Colonic mucosa (tissue), 4 donors: ENCODE data around the gene NUP214. TPM values are rescaled to one million over a fixed set of nuclear protein-coding genes. Genes with fewer than 3 reads are reported as not detected.

Experiments
- DNase-seq: peaks from one replicate; pipeline ENCODE4 v3.0.0-alpha.2; 2020
- H3K27ac ChIP-seq: fragments of 200-600 bp; one replicate; pipeline ENCODE4 v1.8.0; 2021
- H3K27me3 ChIP-seq: fragments of 200-600 bp; one replicate; pipeline ENCODE4 v1.8.0; 2021
- H3K36me3 ChIP-seq: fragments of 200-600 bp; one replicate; pipeline ENCODE4 v1.8.0; 2021
- H3K4me1 ChIP-seq: fragments of 200-600 bp; one replicate; pipeline ENCODE4 v1.8.0; 2021; ENCODE audit warnings: mild to moderate bottlenecking
- H3K4me3 ChIP-seq: fragments of 200-600 bp; one replicate; pipeline ENCODE4 v1.8.0; 2021
- H3K9ac ChIP-seq, 2 donors: one replicate each; pipeline ENCODE4 v1.7.0; 2013; ENCODE audit warnings: control low read depth in 2 of 2, low read depth in 2 of 2, low read length in 2 of 2
- H3K9me3 ChIP-seq: fragments of 200-600 bp; one replicate; pipeline ENCODE4 v1.8.0; 2021
- CTCF ChIP-seq: fragments of 200-600 bp; IDR thresholded peaks from one replicate; pipeline ENCODE4 v1.8.0; 2022; ENCODE audit warnings: antibody characterized with exemption, mild to moderate bottlenecking
- intact Hi-C: fragments of 100-400 bp; cut with DNase I; formaldehyde crosslinking; loops from one replicate; pipeline ENCODE4 v1.14.1; 2022
- total RNA-seq, 2 donors: library from RNA; stranded (reverse); fragmentation: NEBNext Ultra II Directional in 1 of 2; extraction: Animal tissue kit (Norgen Biotek cat#: 25700) in 1 of 2; gene quantifications; one replicate each; pipeline ENCODE4 v1.2.1, GENCODE V29; 2021
- donor health status: healthy.
- donor health status: DM: no; HTN: no; CAD: no.
- donor health status: DM: no; HTN: no; CAD: no.

Gene NUP214
- total RNA-seq, 2 donors from 2014 or later = 32.2 to 43.8 TPM

DNA sequence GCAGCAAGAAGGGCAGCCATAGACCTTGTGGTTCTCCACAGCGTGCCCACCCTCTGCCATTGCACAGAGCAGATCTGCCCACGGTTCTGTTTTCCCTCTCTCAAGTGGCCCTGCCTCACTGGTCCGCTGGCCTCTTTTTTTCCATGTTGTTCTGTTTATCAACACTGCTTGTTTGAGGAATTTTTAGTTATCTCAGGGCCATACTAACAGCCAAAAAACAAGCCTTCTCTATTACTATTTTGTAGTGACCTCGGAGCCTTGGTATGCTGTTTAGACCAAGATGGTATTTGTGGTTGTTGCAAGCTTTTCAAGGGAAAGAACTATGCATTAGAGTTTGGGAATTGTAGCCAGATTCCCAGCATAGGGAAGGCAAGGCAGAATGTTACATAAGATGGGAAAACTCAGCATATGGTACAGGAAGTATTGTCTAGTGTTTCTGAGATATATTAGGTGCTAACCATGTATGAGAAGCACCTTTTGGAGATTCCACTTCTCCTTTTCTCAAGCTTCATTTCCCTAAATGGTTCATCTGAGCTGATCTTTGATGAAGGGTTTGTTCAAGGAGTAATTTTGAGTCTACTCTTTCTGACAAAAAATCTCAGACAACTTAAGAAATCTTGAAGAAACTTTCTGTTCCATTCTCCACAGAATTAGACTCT, 54.3 kb downstream of the NUP214 start:
- DNase-seq = no peak
- Histone ChIP-seq H3K36me3 (peaks cover 3% of the 10 kb centered on the region), H3K9me3 (no peaks in the 10 kb centered on the region), H3K27ac (peak overlapping the region; percentile 4), H3K27me3 (no peaks in the 10 kb centered on the region), H3K4me1 (no peaks in the 10 kb centered on the region), H3K4me3 (no peak overlapping the region), H3K9ac (no peak overlapping the region)
- TF ChIP-seq CTCF = no peak
- intact Hi-C loops = no loop called here

DNA sequence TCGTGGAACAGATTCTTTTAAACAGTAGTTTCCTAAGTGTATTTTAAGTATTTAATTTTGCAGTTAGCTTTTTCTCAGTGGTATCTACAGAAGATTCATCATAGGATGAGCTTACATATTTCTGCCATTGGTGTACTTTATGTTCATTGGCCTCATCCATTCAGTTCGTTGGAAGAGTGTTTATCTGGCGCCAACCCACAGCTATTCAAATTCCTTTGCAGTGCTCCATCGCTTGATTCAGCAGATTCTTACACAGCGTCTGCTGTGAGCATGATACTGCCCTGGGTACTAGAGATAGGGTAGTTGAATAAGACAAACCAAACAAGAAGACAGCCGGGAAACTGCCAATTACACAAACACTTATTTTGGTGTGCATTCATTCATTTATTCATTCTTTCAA, 55.1 kb downstream of the NUP214 start:
- no peak overlapping the region for H3K27ac ChIP-seq
- H3K9me3 ChIP-seq = no peaks in the 10 kb centered on the region
- no peak overlapping the region for H3K9ac ChIP-seq
- H3K4me1 ChIP-seq = no peaks in the 10 kb centered on the region
- no peaks in the 10 kb centered on the region for H3K27me3 ChIP-seq
- no peak for TF ChIP-seq CTCF
- H3K4me3 ChIP-seq = no peak overlapping the region
- intact Hi-C loops = no loop called here
- no peak for DNase-seq
- peaks cover 3% of the 10 kb centered on the region for H3K36me3 ChIP-seq

DNA sequence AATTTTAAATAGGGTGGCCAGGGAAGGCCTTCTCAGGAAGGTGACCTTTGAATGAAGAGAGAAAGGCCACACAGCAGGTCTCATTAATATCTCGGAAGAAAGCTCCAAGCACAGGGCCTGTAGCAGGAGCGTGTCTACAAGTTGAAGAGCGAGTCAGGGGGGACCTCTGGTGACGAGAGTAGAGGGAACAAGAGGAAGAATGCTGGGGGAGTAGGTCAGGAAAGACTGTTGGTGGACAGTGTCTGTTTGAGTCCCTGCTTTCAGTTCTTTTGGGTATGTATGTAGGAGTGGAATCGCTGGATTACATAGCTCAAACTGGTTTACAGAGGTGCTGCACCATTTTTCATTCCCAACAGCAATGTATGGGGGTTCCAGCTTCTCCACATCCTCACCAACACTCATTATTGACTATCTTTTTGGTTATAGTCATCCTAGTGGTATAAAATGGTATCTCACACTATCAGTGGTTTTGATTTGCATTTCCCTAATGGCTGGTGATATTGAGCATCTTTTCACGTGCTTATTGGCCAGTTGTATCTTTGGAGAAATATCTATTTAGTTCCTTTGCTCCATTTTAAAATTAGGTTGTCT, 55.8 kb downstream of the NUP214 start:
- no peak for DNase-seq
- peaks cover 3% of the 10 kb centered on the region for H3K36me3 ChIP-seq
- intact Hi-C loops = no loop called here
- H3K4me1 ChIP-seq = no peaks in the 10 kb centered on the region
- H3K9ac ChIP-seq = no peak overlapping the region
- no peak for TF ChIP-seq CTCF
- no peak overlapping the region for H3K27ac ChIP-seq
- H3K27me3 ChIP-seq = no peaks in the 10 kb centered on the region
- no peaks in the 10 kb centered on the region for H3K9me3 ChIP-seq
- H3K4me3 ChIP-seq = no peak overlapping the region

DNA sequence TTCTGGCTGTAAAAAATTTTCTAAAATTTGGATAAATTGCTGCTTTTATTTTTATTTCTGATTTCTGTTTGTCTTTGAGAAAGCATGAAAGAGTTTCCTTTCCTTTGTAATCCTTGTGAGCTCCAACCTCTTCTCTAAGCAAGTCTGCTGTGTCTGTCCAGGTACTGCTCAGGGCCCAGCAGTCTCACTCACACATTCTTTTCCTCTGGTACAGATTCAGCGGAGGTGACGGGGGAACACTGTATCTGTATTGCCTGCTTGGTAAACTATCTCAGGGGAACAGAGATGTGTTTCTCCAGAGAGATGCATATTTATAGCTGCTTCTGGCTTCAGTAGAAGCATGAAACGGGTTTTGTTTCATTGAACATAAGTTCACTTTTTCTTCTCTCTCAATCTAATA, 60.5 kb downstream of the NUP214 start:
- intact Hi-C loops = no loop called here
- H3K36me3 ChIP-seq = no peaks in the 10 kb centered on the region
- no peaks in the 10 kb centered on the region for H3K27me3 ChIP-seq
- H3K4me1 ChIP-seq = no peaks in the 10 kb centered on the region
- no peak overlapping the region for H3K4me3 ChIP-seq
- DNase-seq = no peak
- no peak overlapping the region for H3K27ac ChIP-seq
- no peak for TF ChIP-seq CTCF
- H3K9me3 ChIP-seq = no peaks in the 10 kb centered on the region
- no peak overlapping the region for H3K9ac ChIP-seq

DNA sequence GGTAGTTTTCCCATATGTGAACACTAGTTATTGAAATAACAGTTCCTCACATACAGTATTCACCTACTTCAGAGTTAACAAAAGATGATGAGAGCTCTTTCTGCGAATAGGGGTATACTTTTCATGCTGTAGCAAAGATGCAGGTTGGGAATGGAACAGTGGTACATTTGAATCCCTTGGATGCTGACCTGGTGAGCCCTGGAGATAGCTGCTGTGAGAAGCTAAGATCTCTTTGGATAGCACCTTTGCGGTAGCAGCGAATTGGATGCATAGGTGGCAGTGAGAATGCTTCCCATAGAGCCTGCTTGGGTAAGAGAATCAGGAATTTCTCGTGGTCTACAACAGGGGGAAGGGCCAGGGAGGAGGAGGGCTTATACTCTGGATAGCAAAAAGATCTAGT, 61.2 kb downstream of the NUP214 start:
- DNase-seq = no peak
- TF ChIP-seq CTCF = no peak
- no peak overlapping the region for H3K27ac ChIP-seq
- H3K4me3 ChIP-seq = no peak overlapping the region
- H3K4me1 ChIP-seq = no peaks in the 10 kb centered on the region
- H3K27me3 ChIP-seq = no peaks in the 10 kb centered on the region
- intact Hi-C loops = no loop called here
- H3K36me3 ChIP-seq = no peaks in the 10 kb centered on the region
- no peaks in the 10 kb centered on the region for H3K9me3 ChIP-seq
- no peak overlapping the region for H3K9ac ChIP-seq
